K562 (cell line): Measurements from ENCODE around the gene TRIM47. TPM values are rescaled to one million over a fixed set of nuclear protein-coding genes. Genes with fewer than 3 reads are reported as not detected.
A peak's percentile ranks its signal among the peaks of the same experiment; 100 is the strongest.

Experiments used
- CBFA2T2 ChIP-seq: fragments of 450-650 bp; conservative IDR thresholded peaks from 2 replicates; pipeline ENCODE4 v1.6.1; 2017; ENCODE audit warnings: mild to moderate bottlenecking
- CC2D1A ChIP-seq: fragments of 450-650 bp; IDR thresholded peaks from 2 replicates; pipeline ENCODE4 v1.6.1; 2017; ENCODE audit warnings: mild to moderate bottlenecking
- CCNT2 ChIP-seq: IDR thresholded peaks from 2 replicates; pipeline ENCODE4 v1.6.1; 2011; ENCODE audit warnings: borderline replicate concordance, low read depth, mild to moderate bottlenecking, moderate library complexity, mixed read lengths, low read length; ENCODE audit not compliant: insufficient read length; ENCODE audit errors: extremely low read depth
- ETV6 ChIP-seq, 3 experiments: fragments of 150-350 bp in 1 of 3; sonication (generic) in 1 of 3; formaldehyde crosslinking in 1 of 3; IDR thresholded peaks; 2 replicates each; pipeline versions ENCODE4 v1.6.1 to v1.8.0; 2014 to 2022; ENCODE audit warnings: borderline replicate concordance in 2 of 3, low read depth in 2 of 3, antibody characterized with exemption in 1 of 3, low read length in 1 of 3, mild to moderate bottlenecking in 1 of 3, missing genetic modification reagents in 1 of 3
- NRF1 ChIP-seq, 2 experiments: fragments of 450-650 bp; IDR thresholded peaks in 1 of 2; conservative IDR thresholded peaks in 1 of 2; 2 replicates each; pipeline ENCODE4 v1.6.1; 2014; ENCODE audit warnings: mild to moderate bottlenecking in 2 of 2
- PHB ChIP-seq: fragments of 250-450 bp; sonication (Bioruptor Pico); IDR thresholded peaks from 2 replicates; pipeline ENCODE4 v1.5.0; 2021
- RBM39 ChIP-seq: fragments of 200-400 bp; formaldehyde crosslinking; optimal IDR thresholded peaks from 2 replicates; pipeline ENCODE3; 2018; ENCODE audit warnings: low read depth, low read length
- SMARCE1 ChIP-seq: fragments of 450-650 bp; IDR thresholded peaks from 2 replicates; pipeline ENCODE4 v1.7.1; 2016; ENCODE audit warnings: mild to moderate bottlenecking
- TCF7 ChIP-seq: sonication (generic); IDR thresholded peaks from 2 replicates; pipeline ENCODE4 v1.6.1; 2016; ENCODE audit warnings: antibody characterized with exemption, borderline replicate concordance
- TFAM ChIP-seq: fragments of 250-450 bp; sonication (Bioruptor Pico); conservative IDR thresholded peaks from 2 replicates; pipeline ENCODE4 v1.5.0; 2021; ENCODE audit warnings: mild to moderate bottlenecking, moderate library complexity
- ZNF354B ChIP-seq: fragments of 250-450 bp; sonication (Bioruptor Pico); IDR thresholded peaks from 2 replicates; pipeline ENCODE4 v1.4.0; 2020
- polyA plus RNA-seq, 8 experiments: library from polyadenylated mRNA; depleted of rRNA in 4 of 8; stranded (reverse) in 5 of 8; unstranded in 3 of 8; fragments of >200 nt; fragmentation: Nextera tagmentation in 2 of 8; fragmentation: Illumina TruSeq in 1 of 8; extraction: Ambion mirVana in 2 of 8; extraction: Trizol in 1 of 8; gene quantifications; 2 replicates each; pipeline versions ENCODE4 v1.2.1 to v1.2.3, GENCODE V29; 2011 to 2014; ENCODE audit warnings: inconsistent platforms in 1 of 8, missing spikeins in 1 of 8
- total RNA-seq, 7 experiments: library from RNA; depleted of rRNA in 6 of 7; stranded (reverse); fragments of >200 nt in 6 of 7; fragmentation: Illumina TruSeq in 2 of 7; extraction: Trizol in 2 of 7; gene quantifications; 2 replicates each; pipeline versions ENCODE4 v1.2.1 to v1.2.3, GENCODE V29; 2011 to 2021; ENCODE audit warnings: low replicate concordance in 1 of 7
- TF ChIP-seq, protein P1 (sequence below): sonication (generic); formaldehyde crosslinking; IDR thresholded peaks from 2 replicates; pipeline ENCODE4 v1.8.0; 2022; ENCODE audit warnings: mild to moderate bottlenecking, low read depth, missing genetic modification reagents
- TF ChIP-seq, protein P2 (sequence below): fragments of 250-450 bp; sonication (Bioruptor Pico); IDR thresholded peaks from 2 replicates; pipeline ENCODE4 v1.8.0; 2022; ENCODE audit warnings: inconsistent platforms, mild to moderate bottlenecking, moderate library complexity, borderline replicate concordance
- TF ChIP-seq, protein P3 (sequence below): fragments of 250-450 bp; sonication (Bioruptor Pico); IDR thresholded peaks from 2 replicates; pipeline ENCODE4 v1.8.0; 2021; ENCODE audit warnings: borderline replicate concordance, mild to moderate bottlenecking, moderate library complexity; ENCODE audit not compliant: poor library complexity, severe bottlenecking
- TF ChIP-seq, protein P4 (sequence below): fragments of 150-350 bp; IDR thresholded peaks from 2 replicates; pipeline ENCODE4 v1.6.1; 2014; ENCODE audit warnings: low read depth, mild to moderate bottlenecking, low read length, borderline replicate concordance
- TF ChIP-seq, protein P5 (sequence below): fragments of 450-650 bp; formaldehyde crosslinking; IDR thresholded peaks from 2 replicates; pipeline ENCODE4 v1.4.0; 2020; ENCODE audit warnings: mild to moderate bottlenecking, moderate library complexity
- TF ChIP-seq, protein P6 (sequence below): fragments of 250-450 bp; sonication (Bioruptor Pico); IDR thresholded peaks from 2 replicates; pipeline ENCODE4 v1.8.0; 2022; ENCODE audit warnings: inconsistent platforms

The TRIM47 gene
- total and polyA plus RNA-seq, 9 of the 15 experiments (the other 6 are each of a cell fraction or from before 2014, with no cell fraction given): 0.56 to 6.1 (median 3.2) TPM

DNA sequence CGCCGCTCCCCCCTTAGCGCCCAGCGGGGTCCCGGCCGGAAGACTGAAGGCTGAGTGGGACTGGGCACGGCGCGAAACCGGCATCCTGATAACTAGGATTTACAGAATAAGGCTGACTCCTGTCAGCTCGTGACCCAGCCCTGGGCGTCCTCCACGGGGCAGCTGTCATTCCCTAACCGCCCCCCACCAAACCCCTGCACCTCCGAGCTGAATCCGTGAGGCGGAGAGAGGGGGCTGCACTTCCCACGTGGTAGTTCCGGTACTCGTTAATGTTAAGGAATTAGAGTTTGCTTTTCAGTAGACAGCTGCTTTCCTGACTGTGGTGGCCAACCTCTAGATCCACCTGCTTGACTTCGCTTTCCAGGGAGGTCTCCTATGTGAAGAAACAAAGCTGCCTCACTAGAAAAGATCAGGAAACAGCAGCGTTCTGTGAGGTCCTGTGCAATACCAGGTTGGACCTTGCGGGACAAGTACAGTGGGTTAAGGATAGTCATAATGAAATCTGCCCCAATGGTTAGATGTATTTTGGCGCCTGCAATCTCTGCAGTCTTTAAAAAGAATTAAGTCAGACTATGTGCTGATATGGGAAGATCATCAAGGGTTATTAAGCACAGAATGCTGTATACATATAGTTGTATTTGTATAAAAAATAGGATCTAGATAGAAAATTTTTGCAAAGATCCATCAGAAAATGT, 22.2 kb downstream of the TRIM47 start (continued):
- TF ChIP-seq, protein P1, sequence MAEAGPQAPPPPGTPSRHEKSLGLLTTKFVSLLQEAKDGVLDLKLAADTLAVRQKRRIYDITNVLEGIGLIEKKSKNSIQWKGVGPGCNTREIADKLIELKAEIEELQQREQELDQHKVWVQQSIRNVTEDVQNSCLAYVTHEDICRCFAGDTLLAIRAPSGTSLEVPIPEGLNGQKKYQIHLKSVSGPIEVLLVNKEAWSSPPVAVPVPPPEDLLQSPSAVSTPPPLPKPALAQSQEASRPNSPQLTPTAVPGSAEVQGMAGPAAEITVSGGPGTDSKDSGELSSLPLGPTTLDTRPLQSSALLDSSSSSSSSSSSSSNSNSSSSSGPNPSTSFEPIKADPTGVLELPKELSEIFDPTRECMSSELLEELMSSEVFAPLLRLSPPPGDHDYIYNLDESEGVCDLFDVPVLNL (CRISPR knock-in tag): no peak
- no peak for TF ChIP-seq TCF7
- TF ChIP-seq RBM39: no peak
- TF ChIP-seq ZNF354B (CRISPR knock-in tag): no peak
- no peak for TF ChIP-seq NRF1 (conservative IDR thresholded peaks at IDR 0.05 in 1 of 2, IDR thresholded peaks at IDR 0.05 in 1 of 2)
- TF ChIP-seq CBFA2T2: no peak
- TF ChIP-seq, protein P2, sequence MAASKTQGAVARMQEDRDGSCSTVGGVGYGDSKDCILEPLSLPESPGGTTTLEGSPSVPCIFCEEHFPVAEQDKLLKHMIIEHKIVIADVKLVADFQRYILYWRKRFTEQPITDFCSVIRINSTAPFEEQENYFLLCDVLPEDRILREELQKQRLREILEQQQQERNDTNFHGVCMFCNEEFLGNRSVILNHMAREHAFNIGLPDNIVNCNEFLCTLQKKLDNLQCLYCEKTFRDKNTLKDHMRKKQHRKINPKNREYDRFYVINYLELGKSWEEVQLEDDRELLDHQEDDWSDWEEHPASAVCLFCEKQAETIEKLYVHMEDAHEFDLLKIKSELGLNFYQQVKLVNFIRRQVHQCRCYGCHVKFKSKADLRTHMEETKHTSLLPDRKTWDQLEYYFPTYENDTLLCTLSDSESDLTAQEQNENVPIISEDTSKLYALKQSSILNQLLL (CRISPR knock-in tag): no peak
- no peak for TF ChIP-seq CCNT2
- TF ChIP-seq, protein P3, sequence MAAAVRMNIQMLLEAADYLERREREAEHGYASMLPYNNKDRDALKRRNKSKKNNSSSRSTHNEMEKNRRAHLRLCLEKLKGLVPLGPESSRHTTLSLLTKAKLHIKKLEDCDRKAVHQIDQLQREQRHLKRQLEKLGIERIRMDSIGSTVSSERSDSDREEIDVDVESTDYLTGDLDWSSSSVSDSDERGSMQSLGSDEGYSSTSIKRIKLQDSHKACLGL: no peak
- TF ChIP-seq ETV6 (IDR thresholded peaks at IDR 0.05; ENCODE audit: borderline replicate concordance in 1 of 2, low read depth in 2 of 2, low read length in 1 of 2): no peak
- TF ChIP-seq ETV6 (CRISPR knock-in tag; IDR thresholded peaks at IDR 0.05; ENCODE audit: borderline replicate concordance): no peak
- TF ChIP-seq, protein P4, sequence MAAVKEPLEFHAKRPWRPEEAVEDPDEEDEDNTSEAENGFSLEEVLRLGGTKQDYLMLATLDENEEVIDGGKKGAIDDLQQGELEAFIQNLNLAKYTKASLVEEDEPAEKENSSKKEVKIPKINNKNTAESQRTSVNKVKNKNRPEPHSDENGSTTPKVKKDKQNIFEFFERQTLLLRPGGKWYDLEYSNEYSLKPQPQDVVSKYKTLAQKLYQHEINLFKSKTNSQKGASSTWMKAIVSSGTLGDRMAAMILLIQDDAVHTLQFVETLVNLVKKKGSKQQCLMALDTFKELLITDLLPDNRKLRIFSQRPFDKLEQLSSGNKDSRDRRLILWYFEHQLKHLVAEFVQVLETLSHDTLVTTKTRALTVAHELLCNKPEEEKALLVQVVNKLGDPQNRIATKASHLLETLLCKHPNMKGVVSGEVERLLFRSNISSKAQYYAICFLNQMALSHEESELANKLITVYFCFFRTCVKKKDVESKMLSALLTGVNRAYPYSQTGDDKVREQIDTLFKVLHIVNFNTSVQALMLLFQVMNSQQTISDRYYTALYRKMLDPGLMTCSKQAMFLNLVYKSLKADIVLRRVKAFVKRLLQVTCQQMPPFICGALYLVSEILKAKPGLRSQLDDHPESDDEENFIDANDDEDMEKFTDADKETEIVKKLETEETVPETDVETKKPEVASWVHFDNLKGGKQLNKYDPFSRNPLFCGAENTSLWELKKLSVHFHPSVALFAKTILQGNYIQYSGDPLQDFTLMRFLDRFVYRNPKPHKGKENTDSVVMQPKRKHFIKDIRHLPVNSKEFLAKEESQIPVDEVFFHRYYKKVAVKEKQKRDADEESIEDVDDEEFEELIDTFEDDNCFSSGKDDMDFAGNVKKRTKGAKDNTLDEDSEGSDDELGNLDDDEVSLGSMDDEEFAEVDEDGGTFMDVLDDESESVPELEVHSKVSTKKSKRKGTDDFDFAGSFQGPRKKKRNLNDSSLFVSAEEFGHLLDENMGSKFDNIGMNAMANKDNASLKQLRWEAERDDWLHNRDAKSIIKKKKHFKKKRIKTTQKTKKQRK: no peak
- no peak for TF ChIP-seq TFAM
- TF ChIP-seq, protein P5, sequence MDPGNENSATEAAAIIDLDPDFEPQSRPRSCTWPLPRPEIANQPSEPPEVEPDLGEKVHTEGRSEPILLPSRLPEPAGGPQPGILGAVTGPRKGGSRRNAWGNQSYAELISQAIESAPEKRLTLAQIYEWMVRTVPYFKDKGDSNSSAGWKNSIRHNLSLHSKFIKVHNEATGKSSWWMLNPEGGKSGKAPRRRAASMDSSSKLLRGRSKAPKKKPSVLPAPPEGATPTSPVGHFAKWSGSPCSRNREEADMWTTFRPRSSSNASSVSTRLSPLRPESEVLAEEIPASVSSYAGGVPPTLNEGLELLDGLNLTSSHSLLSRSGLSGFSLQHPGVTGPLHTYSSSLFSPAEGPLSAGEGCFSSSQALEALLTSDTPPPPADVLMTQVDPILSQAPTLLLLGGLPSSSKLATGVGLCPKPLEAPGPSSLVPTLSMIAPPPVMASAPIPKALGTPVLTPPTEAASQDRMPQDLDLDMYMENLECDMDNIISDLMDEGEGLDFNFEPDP: no peak
- TF ChIP-seq PHB (CRISPR knock-in tag): 0 out of 2 replicates have a peak, but pooled peaks have one; percentile 12
- TF ChIP-seq CC2D1A: no peak
- TF ChIP-seq, protein P6, sequence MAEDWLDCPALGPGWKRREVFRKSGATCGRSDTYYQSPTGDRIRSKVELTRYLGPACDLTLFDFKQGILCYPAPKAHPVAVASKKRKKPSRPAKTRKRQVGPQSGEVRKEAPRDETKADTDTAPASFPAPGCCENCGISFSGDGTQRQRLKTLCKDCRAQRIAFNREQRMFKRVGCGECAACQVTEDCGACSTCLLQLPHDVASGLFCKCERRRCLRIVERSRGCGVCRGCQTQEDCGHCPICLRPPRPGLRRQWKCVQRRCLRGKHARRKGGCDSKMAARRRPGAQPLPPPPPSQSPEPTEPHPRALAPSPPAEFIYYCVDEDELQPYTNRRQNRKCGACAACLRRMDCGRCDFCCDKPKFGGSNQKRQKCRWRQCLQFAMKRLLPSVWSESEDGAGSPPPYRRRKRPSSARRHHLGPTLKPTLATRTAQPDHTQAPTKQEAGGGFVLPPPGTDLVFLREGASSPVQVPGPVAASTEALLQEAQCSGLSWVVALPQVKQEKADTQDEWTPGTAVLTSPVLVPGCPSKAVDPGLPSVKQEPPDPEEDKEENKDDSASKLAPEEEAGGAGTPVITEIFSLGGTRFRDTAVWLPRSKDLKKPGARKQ (CRISPR knock-in tag): no peak
- TF ChIP-seq SMARCE1: no peak
